Gastroesophageal sphincter (tissue), 4 donors: ENCODE results near the gene TAF10. TPM values are rescaled to one million over a fixed set of nuclear protein-coding genes. Genes with fewer than 3 reads are reported as not detected.

Experiments used
- ATAC-seq: fragments of 150-250 bp; one replicate; pipeline ENCODE4 v1.9.1; 2016; ENCODE audit warnings: mild to moderate bottlenecking, moderate library complexity
- H3K27ac ChIP-seq, 4 donors: fragments of 200-600 bp; sonication (generic) in 3 of 4; 1 replicate in 3 of 4; 2 replicates in 1 of 4; pipeline ENCODE4 v1.5.1; 2016 to 2019
- H3K27me3 ChIP-seq: fragments of 200-600 bp; sonication (generic); one replicate; pipeline ENCODE4 v1.5.1; 2019
- H3K36me3 ChIP-seq, 2 donors: fragments of 200-600 bp; sonication (generic); one replicate each; pipeline ENCODE4 v1.5.1; 2019; ENCODE audit warnings: control low read depth in 1 of 2
- H3K4me1 ChIP-seq, 3 donors: fragments of 200-600 bp; sonication (generic); 1 replicate in 2 of 3; 2 replicates in 1 of 3; pipeline ENCODE4 v1.5.1; 2016 to 2019; ENCODE audit warnings: control low read depth in 2 of 3
- H3K4me3 ChIP-seq, 2 donors: fragments of 200-600 bp; sonication (generic); one replicate each; pipeline ENCODE4 v1.5.1; 2019; ENCODE audit warnings: mild to moderate bottlenecking in 1 of 2, moderate library complexity in 1 of 2
- H3K9me3 ChIP-seq, 3 donors: fragments of 200-600 bp; sonication (generic); one replicate each; pipeline ENCODE4 v1.5.1; 2017 to 2019; ENCODE audit warnings: control low read depth in 2 of 3
- EP300 ChIP-seq: sonication (generic); formaldehyde crosslinking; IDR thresholded peaks from one replicate; pipeline ENCODE4 v1.6.1; 2017; ENCODE audit warnings: antibody characterized with exemption, mild to moderate bottlenecking
- POLR2A ChIP-seq, 2 donors: fragments of 450-650 bp; IDR thresholded peaks; one replicate each; pipeline ENCODE4 v1.6.1; 2017; ENCODE audit warnings: antibody characterized with exemption in 2 of 2, mild to moderate bottlenecking in 2 of 2, moderate library complexity in 1 of 2
- POLR2AphosphoS5 ChIP-seq: sonication (generic); formaldehyde crosslinking; IDR thresholded peaks from one replicate; pipeline ENCODE4 v1.6.1; 2017; ENCODE audit warnings: antibody characterized with exemption
- WGBS, 2 donors: methylation state at CpG; one replicate each; pipeline ENCODE4 v1.1.5; 2018; ENCODE audit warnings: low coverage in 1 of 2; 5-methylcytosine and 5-hydroxymethylcytosine counted together
- total RNA-seq, 4 donors: library from RNA; depleted of rRNA; stranded (reverse); fragments of >200 nt; gene quantifications; one replicate each; pipeline ENCODE4 v1.1.0, GENCODE V29; 2016
- TF ChIP-seq, protein P1 (sequence below), 4 experiments: fragments of 200-600 bp in 2 of 4; fragments of 450-650 bp in 2 of 4; sonication (generic) in 1 of 4; IDR thresholded peaks; one replicate each; pipeline ENCODE4 v1.5.1; 2017 to 2019; ENCODE audit warnings: antibody characterized with exemption in 4 of 4, mild to moderate bottlenecking in 2 of 4, moderate library complexity in 2 of 4

TAF10 gene
- total RNA-seq, 4 donors from 2014 or later = 21.7 to 41.1 (median 35.4) TPM

DNA sequence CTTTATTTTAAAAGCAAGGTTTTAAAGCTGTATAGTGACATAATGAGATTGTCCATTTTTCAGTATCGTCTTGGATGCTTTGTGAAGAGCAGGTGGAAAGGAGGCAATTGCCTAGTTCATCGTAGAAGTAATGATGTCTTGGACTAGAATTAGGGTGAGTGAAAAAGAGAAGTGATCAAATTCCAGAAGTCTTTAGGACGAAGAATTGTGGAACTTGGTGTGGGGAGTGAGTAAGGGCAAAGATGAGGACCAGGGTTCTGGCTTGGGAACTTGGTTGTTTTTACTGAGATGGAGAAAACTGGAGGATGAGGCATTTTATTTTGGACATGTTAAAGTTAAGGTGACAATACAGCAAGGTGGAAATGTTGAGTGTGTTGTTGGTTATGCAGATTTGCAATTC is 7.2 kb downstream of the TAF10 start:
- no peaks in the 10 kb centered on the region for H3K27me3 ChIP-seq
- peaks cover 4 to 45% of the 10 kb centered on the region in 2 donors for H3K36me3 ChIP-seq
- TF ChIP-seq EP300 = no peak
- no peak for TF ChIP-seq POLR2A (IDR thresholded peaks at IDR 0.05)
- TF ChIP-seq POLR2AphosphoS5 = no peak
- TF ChIP-seq, protein P1, sequence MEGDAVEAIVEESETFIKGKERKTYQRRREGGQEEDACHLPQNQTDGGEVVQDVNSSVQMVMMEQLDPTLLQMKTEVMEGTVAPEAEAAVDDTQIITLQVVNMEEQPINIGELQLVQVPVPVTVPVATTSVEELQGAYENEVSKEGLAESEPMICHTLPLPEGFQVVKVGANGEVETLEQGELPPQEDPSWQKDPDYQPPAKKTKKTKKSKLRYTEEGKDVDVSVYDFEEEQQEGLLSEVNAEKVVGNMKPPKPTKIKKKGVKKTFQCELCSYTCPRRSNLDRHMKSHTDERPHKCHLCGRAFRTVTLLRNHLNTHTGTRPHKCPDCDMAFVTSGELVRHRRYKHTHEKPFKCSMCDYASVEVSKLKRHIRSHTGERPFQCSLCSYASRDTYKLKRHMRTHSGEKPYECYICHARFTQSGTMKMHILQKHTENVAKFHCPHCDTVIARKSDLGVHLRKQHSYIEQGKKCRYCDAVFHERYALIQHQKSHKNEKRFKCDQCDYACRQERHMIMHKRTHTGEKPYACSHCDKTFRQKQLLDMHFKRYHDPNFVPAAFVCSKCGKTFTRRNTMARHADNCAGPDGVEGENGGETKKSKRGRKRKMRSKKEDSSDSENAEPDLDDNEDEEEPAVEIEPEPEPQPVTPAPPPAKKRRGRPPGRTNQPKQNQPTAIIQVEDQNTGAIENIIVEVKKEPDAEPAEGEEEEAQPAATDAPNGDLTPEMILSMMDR (IDR thresholded peaks at IDR 0.05) = no peak
- ATAC-seq = no peak
- H3K9me3 ChIP-seq = no peaks in the 10 kb centered on the region
- peak overlapping the region; percentile 91 to 93 for H3K4me3 ChIP-seq
- H3K4me1 ChIP-seq = peaks cover 7 to 85% (median 43%) of the 10 kb centered on the region in 3 donors
- peak overlapping the region; percentile 98 to 99 (median 98) for H3K27ac ChIP-seq
- WGBS, 2 donors = 0 to 3% methylated on average over 3 of the region's 3 CpGs

DNA sequence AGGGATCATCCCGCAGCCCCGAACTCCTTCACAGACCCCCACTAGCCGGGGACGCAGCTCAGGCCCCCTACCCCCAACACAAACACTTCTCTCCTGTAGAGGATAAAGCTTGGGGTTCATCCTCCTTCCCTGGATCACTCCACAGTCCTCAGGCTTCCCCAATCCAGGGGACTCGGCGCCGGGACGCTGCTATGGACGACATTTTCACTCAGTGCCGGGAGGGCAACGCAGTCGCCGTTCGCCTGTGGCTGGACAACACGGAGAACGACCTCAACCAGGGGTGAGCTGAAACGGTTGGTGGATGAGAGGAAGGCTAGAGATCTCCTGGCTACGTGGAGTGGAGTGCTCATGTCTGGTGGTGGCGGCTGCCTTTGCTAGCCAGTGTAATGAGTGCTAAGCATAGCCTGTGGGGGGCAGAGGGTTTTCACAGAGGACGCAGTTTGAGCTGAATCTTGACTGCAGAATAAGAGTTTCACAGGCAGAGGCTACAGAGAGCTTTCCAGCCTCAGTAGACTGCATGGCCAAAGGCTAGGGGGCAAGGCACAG is 7.9 kb downstream of the TAF10 start:
- H3K4me3 ChIP-seq = peak overlapping the region; percentile 91 to 93
- H3K4me1 ChIP-seq = peaks cover 7 to 85% (median 42%) of the 10 kb centered on the region in 3 donors
- WGBS, 2 donors = 0% methylated on average over 1 of the region's 20 CpGs; no CpG with 5 or more reads in 1 of the 2 donors
- H3K9me3 ChIP-seq = no peaks in the 10 kb centered on the region
- TF ChIP-seq, protein P1 (IDR thresholded peaks at IDR 0.05) = peak in 3 of 4 experiments; percentile 18 to 46 (median 19)
- TF ChIP-seq POLR2A (IDR thresholded peaks at IDR 0.05) (peak; percentile 14 to 23), POLR2AphosphoS5 (peak; percentile 45), EP300 (no peak)
- ATAC-seq = peak; percentile 17
- no peaks in the 10 kb centered on the region for H3K27me3 ChIP-seq
- H3K27ac ChIP-seq = peak overlapping the region; percentile 98 to 99 (median 98)
- peaks cover 4 to 45% of the 10 kb centered on the region in 2 donors for H3K36me3 ChIP-seq

DNA sequence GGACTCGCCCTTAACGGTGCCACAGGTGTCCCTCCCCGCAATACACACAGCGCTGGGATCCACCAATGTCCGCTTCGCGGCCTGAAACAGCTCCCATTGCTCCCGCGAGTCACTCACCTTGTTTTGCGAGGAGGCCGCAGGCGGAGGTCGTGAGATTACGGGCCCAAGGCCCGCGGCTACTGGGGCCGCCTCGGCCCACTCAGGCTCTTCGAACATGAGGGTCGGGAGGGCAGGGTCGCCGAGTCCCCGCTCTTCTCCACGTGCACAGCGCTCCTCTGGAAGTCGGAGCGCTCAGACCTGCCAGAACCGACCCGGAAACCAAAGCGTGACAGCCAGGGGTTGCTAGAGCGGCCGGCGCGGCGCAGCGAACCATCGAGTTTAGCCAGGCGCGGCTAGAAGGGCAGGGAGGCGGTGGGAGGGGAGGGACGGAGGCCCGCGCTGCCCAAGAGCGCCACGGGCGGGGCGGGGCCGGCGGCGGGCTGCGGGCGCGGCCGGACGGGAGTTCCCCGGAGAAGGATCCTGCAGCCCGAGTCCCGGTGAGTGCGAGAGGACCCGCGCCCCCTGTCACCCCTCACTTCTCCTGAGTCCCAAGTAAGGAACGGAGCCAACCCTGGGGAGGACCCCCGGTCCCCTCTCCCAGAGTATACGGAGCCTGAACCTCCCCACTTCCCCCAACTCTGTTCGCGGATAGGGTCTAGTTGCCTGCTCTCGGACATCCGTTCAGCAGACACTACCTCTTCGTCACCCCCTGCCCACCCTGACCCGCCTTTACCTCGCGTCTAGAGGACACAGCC is 8.5 kb downstream of the TAF10 start, which contains the start of the genes ILK and RRP8:
Gene ILK, plus strand, starts transcription at position 488 of the 794 bp plus-strand sequence. CDS start 498 bp downstream, outside the sequence.
Gene RRP8, minus strand, starts transcription at position 330 of the 794 bp plus-strand sequence. Its CDS starts 114 bp downstream, at position 216.
- Histone ChIP-seq H3K36me3 (peaks cover 3 to 45% of the 10 kb centered on the region in 2 donors), H3K27ac (peak within 1 kb of the TSS; percentile 98 to 99 (median 98)), H3K4me1 (peaks cover 7 to 85% (median 35%) of the 10 kb centered on the region in 3 donors), H3K9me3 (no peaks in the 10 kb centered on the region), H3K27me3 (no peaks in the 10 kb centered on the region), H3K4me3 (peak within 1 kb of the TSS; percentile 91 to 93)
- TF ChIP-seq POLR2AphosphoS5 (peak; percentile 77), EP300 (no peak), POLR2A (IDR thresholded peaks at IDR 0.05) (peak; percentile 86 to 92)
- TF ChIP-seq, protein P1 (IDR thresholded peaks at IDR 0.05) = peak in 2 of 4 experiments; percentile 40 to 71
- 0 to 2% methylated on average over 3 to 9 of the region's 72 CpGs for WGBS, 2 donors
- ATAC-seq = peak; percentile 91

DNA sequence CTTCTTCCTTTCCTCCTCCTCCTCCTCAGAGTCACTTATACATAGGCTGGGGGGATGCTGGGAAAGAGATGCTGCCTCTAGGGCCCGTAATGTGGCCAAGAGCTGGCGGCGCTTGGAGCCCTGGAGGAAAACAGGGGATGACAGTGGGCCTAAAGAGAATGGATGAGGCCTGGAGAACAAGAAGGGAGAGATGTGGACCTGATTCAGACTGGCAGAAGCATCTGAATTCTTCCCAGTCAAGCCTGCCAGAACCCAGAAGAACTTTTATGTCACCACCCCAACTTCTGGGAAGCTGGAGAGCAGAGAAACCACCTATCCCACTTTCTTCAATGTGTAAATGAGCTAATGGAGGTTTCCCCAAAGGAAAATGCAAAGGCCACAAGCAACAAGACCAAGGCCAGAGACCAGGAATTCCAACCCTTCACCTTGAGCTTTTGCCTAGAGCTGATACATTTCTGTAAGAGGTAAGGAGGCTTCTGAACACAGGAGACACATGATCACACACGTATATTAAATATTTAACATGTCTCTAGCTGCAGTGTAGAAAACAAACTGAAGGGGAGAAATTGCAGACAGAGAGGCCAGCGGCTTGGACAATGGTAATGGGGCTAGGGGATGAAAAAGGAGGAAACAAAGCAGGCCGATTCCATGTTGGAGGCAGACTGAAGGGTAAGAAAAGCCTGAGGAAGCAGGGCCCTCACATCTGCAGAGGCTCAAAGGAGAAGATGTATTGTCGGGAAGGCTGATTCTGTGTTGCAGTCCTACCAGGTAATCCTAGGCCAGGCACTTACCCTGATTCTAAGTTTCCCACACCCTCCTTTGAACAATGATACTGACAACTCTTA is 9.7 kb downstream of the TAF10 start:
- no peaks in the 10 kb centered on the region for H3K9me3 ChIP-seq
- H3K4me3 ChIP-seq = peak overlapping the region; percentile 91 to 93
- peaks cover 3 to 45% of the 10 kb centered on the region in 2 donors for H3K36me3 ChIP-seq
- WGBS, 2 donors = 30 to 44% methylated on average over 5 to 6 of the region's 7 CpGs
- H3K27ac ChIP-seq = peak overlapping the region; percentile 98 to 99 (median 98)
- H3K27me3 ChIP-seq = no peaks in the 10 kb centered on the region
- H3K4me1 ChIP-seq = peaks cover 2 to 85% (median 23%) of the 10 kb centered on the region in 3 donors
- no peak for ATAC-seq
- TF ChIP-seq EP300 (no peak), POLR2AphosphoS5 (no peak), POLR2A (IDR thresholded peaks at IDR 0.05) (no peak)
- TF ChIP-seq, protein P1 (IDR thresholded peaks at IDR 0.05) = no peak
